ENCODE measurements around the gene ADD3.

Gene ADD3

DNA sequence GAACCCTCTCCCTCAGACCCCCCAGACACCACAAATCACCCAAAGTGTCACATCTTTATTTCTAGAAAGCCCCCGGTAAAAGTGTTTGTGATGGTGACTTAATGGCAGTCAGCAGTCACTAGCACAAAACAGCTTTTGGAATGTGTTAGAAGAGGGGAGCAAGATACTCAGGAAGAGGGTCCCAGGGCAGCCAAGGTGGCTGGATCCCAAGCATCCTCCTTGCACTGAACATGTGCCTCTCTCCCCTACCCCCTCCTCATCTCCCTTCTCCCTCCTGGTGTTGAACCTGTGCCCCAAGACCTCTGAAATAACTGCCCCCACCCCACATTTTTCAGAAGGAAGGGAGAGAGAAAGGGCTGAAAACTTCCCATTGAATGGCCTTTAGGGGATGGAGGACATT, 161.8 kb downstream of the ADD3 start:
- no peak overlapping the region for H3K4me3 ChIP-seq (ENCODE audit: control insufficient read depth, low read depth, low read length)
- DNase-seq (ENCODE audit: low read depth): no peak
- TF ChIP-seq, protein P1, sequence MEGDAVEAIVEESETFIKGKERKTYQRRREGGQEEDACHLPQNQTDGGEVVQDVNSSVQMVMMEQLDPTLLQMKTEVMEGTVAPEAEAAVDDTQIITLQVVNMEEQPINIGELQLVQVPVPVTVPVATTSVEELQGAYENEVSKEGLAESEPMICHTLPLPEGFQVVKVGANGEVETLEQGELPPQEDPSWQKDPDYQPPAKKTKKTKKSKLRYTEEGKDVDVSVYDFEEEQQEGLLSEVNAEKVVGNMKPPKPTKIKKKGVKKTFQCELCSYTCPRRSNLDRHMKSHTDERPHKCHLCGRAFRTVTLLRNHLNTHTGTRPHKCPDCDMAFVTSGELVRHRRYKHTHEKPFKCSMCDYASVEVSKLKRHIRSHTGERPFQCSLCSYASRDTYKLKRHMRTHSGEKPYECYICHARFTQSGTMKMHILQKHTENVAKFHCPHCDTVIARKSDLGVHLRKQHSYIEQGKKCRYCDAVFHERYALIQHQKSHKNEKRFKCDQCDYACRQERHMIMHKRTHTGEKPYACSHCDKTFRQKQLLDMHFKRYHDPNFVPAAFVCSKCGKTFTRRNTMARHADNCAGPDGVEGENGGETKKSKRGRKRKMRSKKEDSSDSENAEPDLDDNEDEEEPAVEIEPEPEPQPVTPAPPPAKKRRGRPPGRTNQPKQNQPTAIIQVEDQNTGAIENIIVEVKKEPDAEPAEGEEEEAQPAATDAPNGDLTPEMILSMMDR (conservative IDR thresholded peaks at IDR 0.05; ENCODE audit: control insufficient read depth, insufficient read depth, low read depth, low read length): no peak

GRCh38 chr10:110170142-110170971, 162.6 kb downstream of the ADD3 start:
- no peak overlapping the region for H3K4me3 ChIP-seq (ENCODE audit: control insufficient read depth, low read depth, low read length)
- TF ChIP-seq, protein P1 (conservative IDR thresholded peaks at IDR 0.05; ENCODE audit: control insufficient read depth, insufficient read depth, low read depth, low read length): no peak
- DNase-seq (ENCODE audit: low read depth): no peak

GRCh38 chr10:110171032-110171431, 163.2 kb downstream of the ADD3 start:
- no peak overlapping the region for H3K4me3 ChIP-seq (ENCODE audit: control insufficient read depth, low read depth, low read length)
- TF ChIP-seq, protein P1 (conservative IDR thresholded peaks at IDR 0.05; ENCODE audit: control insufficient read depth, insufficient read depth, low read depth, low read length): no peak
- no peak for DNase-seq (ENCODE audit: low read depth)

GRCh38 chr10:110172155-110172554, 164.4 kb downstream of the ADD3 start:
- peak; percentile 8 for DNase-seq (ENCODE audit: low read depth)
- no peak overlapping the region for H3K4me3 ChIP-seq (ENCODE audit: control insufficient read depth, low read depth, low read length)
- TF ChIP-seq, protein P1 (conservative IDR thresholded peaks at IDR 0.05; ENCODE audit: control insufficient read depth, insufficient read depth, low read depth, low read length): no peak

DNA sequence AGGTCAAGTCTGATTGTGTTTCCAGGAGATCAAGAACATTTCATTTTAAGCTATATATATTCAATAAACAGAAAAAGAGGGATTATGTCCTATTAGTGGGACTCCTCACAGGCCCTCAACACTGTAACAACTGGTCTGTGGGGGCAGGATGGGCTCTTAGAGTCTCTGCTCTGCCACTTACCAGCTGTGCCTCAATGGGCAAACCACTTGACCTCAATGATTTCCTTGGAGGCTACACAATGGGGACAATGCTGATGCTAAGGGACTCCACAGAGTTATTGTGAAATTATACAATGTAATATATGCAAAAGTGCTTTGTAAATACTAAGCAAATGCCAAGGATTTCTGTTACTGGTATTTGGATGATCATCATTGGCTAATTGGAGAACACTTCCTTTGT, 166.4 kb downstream of the ADD3 start:
- no peak overlapping the region for H3K4me3 ChIP-seq (ENCODE audit: control insufficient read depth, low read depth, low read length)
- DNase-seq (ENCODE audit: low read depth): no peak
- TF ChIP-seq, protein P1 (conservative IDR thresholded peaks at IDR 0.05; ENCODE audit: control insufficient read depth, insufficient read depth, low read depth, low read length): no peak

GRCh38 chr10:110174816-110175215, 167.0 kb downstream of the ADD3 start:
- DNase-seq (ENCODE audit: low read depth): no peak

More at GRCh38 chr10:110174816-110175215, 167.0 kb downstream of the ADD3 start:
- TF ChIP-seq, protein P1 (conservative IDR thresholded peaks at IDR 0.05; ENCODE audit: control insufficient read depth, insufficient read depth, low read depth, low read length): no peak
- no peak overlapping the region for H3K4me3 ChIP-seq (ENCODE audit: control insufficient read depth, low read depth, low read length)

Data from fibroblast of mammary gland (primary cell).